OCI-LY7 (cell line): Measurements from ENCODE around the gene RUSF1.

Experiments
- CTCF ChIP-seq: fragments of 200-600 bp; sonication (generic); conservative IDR thresholded peaks from 2 replicates; pipeline ENCODE4 v1.5.1; 2014; ENCODE audit warnings: mild to moderate bottlenecking, antibody characterized with exemption, low read length, moderate library complexity, mixed read lengths
- EZH2phosphoT487 ChIP-seq: fragments of 200-600 bp; sonication (generic); IDR thresholded peaks from 2 replicates; pipeline ENCODE4 v1.6.1; 2018; ENCODE audit warnings: low read depth, borderline replicate concordance, mild to moderate bottlenecking, mixed run types, antibody characterized with exemption, low read length, moderate library complexity, mixed read lengths

GRCh38 chr16:31542763-31543162, 34.6 kb upstream of the RUSF1 start:
- TF ChIP-seq CTCF (no peak), EZH2phosphoT487 (no peak)
